MM.1S (cell line): Measurements from ENCODE around the gene HELZ.

Source experiments
- DNase-seq: peaks from one replicate; pipeline ENCODE4 v3.0.0-alpha.2; 2015
- H2AFZ ChIP-seq: fragments of 300-600 bp; sonication (generic); 2 replicates; pipeline ENCODE4 v1.6.0; 2016; ENCODE audit warnings: antibody characterized with exemption, low read length
- H3F3A ChIP-seq: fragments of 300-600 bp; sonication (generic); 2 replicates; pipeline ENCODE4 v1.6.1; 2016; ENCODE audit warnings: mild to moderate bottlenecking, antibody characterized with exemption, low read length, moderate library complexity, mixed read lengths; ENCODE audit not compliant: insufficient read depth
- H3K27ac ChIP-seq: fragments of 300-600 bp; sonication (generic); 2 replicates; pipeline ENCODE4 v1.5.1; 2016; ENCODE audit warnings: mild to moderate bottlenecking, low read length
- H3K27me3 ChIP-seq: fragments of 300-600 bp; sonication (generic); replicated peaks from 2 replicates; pipeline ENCODE4 v1.6.0; 2016; ENCODE audit warnings: low read length; ENCODE audit not compliant: insufficient read depth
- H3K36me3 ChIP-seq: fragments of 300-600 bp; sonication (generic); replicated peaks from 2 replicates; pipeline ENCODE4 v1.6.1; 2016; ENCODE audit warnings: mild to moderate bottlenecking, low read length, mixed read lengths; ENCODE audit not compliant: insufficient read depth
- H3K4me1 ChIP-seq: fragments of 300-600 bp; sonication (generic); 2 replicates; pipeline ENCODE4 v1.6.1; 2016; ENCODE audit warnings: low read length, mixed read lengths
- H3K4me2 ChIP-seq: fragments of 300-600 bp; sonication (generic); 2 replicates; pipeline ENCODE4 v1.6.0; 2016; ENCODE audit warnings: low read depth, low read length
- H3K4me3 ChIP-seq: fragments of 300-600 bp; sonication (generic); 2 replicates; pipeline ENCODE4 v1.5.1; 2016; ENCODE audit warnings: low read length, mixed read lengths
- H3K79me2 ChIP-seq: fragments of 300-600 bp; sonication (generic); 2 replicates; pipeline ENCODE4 v1.6.1; 2016; ENCODE audit warnings: mixed run types, low read length, mixed read lengths
- H3K9ac ChIP-seq: fragments of 300-600 bp; sonication (generic); 2 replicates; pipeline ENCODE4 v1.6.1; 2016; ENCODE audit warnings: low read length, mixed read lengths
- H3K9me2 ChIP-seq: fragments of 300-600 bp; sonication (generic); replicated peaks from 2 replicates; pipeline ENCODE4 v1.6.1; 2016; ENCODE audit warnings: mild to moderate bottlenecking, low read length, mixed read lengths; ENCODE audit not compliant: insufficient read depth
- H3K9me3 ChIP-seq: fragments of 300-600 bp; sonication (generic); replicated peaks from 2 replicates; pipeline ENCODE4 v1.6.1; 2016; ENCODE audit warnings: mild to moderate bottlenecking, low read length, mixed read lengths; ENCODE audit not compliant: insufficient read depth
- H4K20me1 ChIP-seq: fragments of 300-600 bp; sonication (generic); 2 replicates; pipeline ENCODE4 v1.6.1; 2016; ENCODE audit warnings: mild to moderate bottlenecking, low read length, moderate library complexity, mixed read lengths; ENCODE audit not compliant: insufficient read depth
- CTCF ChIP-seq: fragments of 300-600 bp; sonication (generic); IDR thresholded peaks from 2 replicates; pipeline ENCODE4 v1.5.1; 2016; ENCODE audit warnings: antibody characterized with exemption, low read length, mixed read lengths
- EZH2 ChIP-seq: fragments of 300-600 bp; sonication (generic); optimal IDR thresholded peaks from 2 replicates; pipeline ENCODE3; 2017; ENCODE audit warnings: low read depth, mild to moderate bottlenecking, antibody characterized with exemption, low read length, mixed read lengths
- EZH2phosphoT487 ChIP-seq: fragments of 300-600 bp; sonication (generic); IDR thresholded peaks from 2 replicates; pipeline ENCODE4 v1.6.1; 2018; ENCODE audit warnings: antibody characterized with exemption, low read length

Gene HELZ

GRCh38 chr17:67196422-67196821 lies 48.6 kb downstream of the HELZ start:
- H4K20me1 ChIP-seq, result no peaks in the 10 kb centered on the region
- no peak overlapping the region for H3K27ac ChIP-seq
- TF ChIP-seq CTCF, result no peak
- no peaks in the 10 kb centered on the region for H3K9me2 ChIP-seq
- no peak overlapping the region for H3K4me3 ChIP-seq
- H3K27me3 ChIP-seq, result no peaks in the 10 kb centered on the region
- H3K4me2 ChIP-seq, result no peak overlapping the region
- no peaks in the 10 kb centered on the region for H3K4me1 ChIP-seq
- no peaks in the 10 kb centered on the region; the same call in 1 of the 2 replicates for H3K36me3 ChIP-seq
- H3F3A ChIP-seq, result no peaks in the 10 kb centered on the region
- DNase-seq, result no peak
- H3K9ac ChIP-seq, result no peak overlapping the region
- H3K79me2 ChIP-seq, result no peaks in the 10 kb centered on the region; the same call in 1 of the 2 replicates
- H3K9me3 ChIP-seq, result no peaks in the 10 kb centered on the region
- H2AFZ ChIP-seq, result no peak overlapping the region

GRCh38 chr17:67194134-67194533 lies 50.9 kb downstream of the HELZ start:
- Histone ChIP-seq H3K9ac (no peak overlapping the region), H3K4me2 (no peak overlapping the region), H3K36me3 (no peaks in the 10 kb centered on the region; the same call in 1 of the 2 replicates), H3K27ac (no peak overlapping the region), H3F3A (no peaks in the 10 kb centered on the region), H3K27me3 (no peaks in the 10 kb centered on the region), H2AFZ (no peak overlapping the region), H4K20me1 (no peaks in the 10 kb centered on the region), H3K9me2 (no peaks in the 10 kb centered on the region), H3K79me2 (0 out of 2 replicates have a peak, but pooled peaks cover 3% of the 10 kb centered on the region), H3K4me1 (no peaks in the 10 kb centered on the region), H3K4me3 (no peak overlapping the region), H3K9me3 (no peaks in the 10 kb centered on the region)
- no peak for DNase-seq
- TF ChIP-seq CTCF (no peak), EZH2 (no peak), EZH2phosphoT487 (no peak)

GRCh38 chr17:67187927-67188326 lies 57.1 kb downstream of the HELZ start:
- H3K27ac ChIP-seq, result no peak overlapping the region
- DNase-seq, result no peak
- no peaks in the 10 kb centered on the region for H4K20me1 ChIP-seq
- H3F3A ChIP-seq, result no peaks in the 10 kb centered on the region
- H3K9me3 ChIP-seq, result no peaks in the 10 kb centered on the region
- no peak for TF ChIP-seq EZH2
- TF ChIP-seq EZH2phosphoT487, result no peak
- TF ChIP-seq CTCF, result no peak
- H3K4me2 ChIP-seq, result no peak overlapping the region
- 0 out of 2 replicates have a peak, but pooled peaks cover 3% of the 10 kb centered on the region for H3K79me2 ChIP-seq
- H3K27me3 ChIP-seq, result no peaks in the 10 kb centered on the region
- H3K36me3 ChIP-seq, result no peaks in the 10 kb centered on the region
- H3K9me2 ChIP-seq, result no peaks in the 10 kb centered on the region
- no peaks in the 10 kb centered on the region for H3K4me1 ChIP-seq
- H2AFZ ChIP-seq, result no peak overlapping the region
- H3K4me3 ChIP-seq, result no peak overlapping the region
- H3K9ac ChIP-seq, result no peak overlapping the region
